Esophagus muscularis mucosa (tissue), 4 donors: ENCODE measurements around the gene PHACTR1.

ENCODE experiments used
- CTCF ChIP-seq, 3 experiments: fragments of 200-600 bp in 2 of 3; fragments of 450-650 bp in 1 of 3; sonication (generic) in 2 of 3; IDR thresholded peaks; one replicate each; pipeline ENCODE4 v1.5.1; 2017 to 2019; ENCODE audit warnings: antibody characterized with exemption in 3 of 3, mild to moderate bottlenecking in 2 of 3, moderate library complexity in 1 of 3
- EP300 ChIP-seq: sonication (generic); formaldehyde crosslinking; IDR thresholded peaks from one replicate; pipeline ENCODE4 v1.6.1; 2017; ENCODE audit warnings: antibody characterized with exemption
- POLR2A ChIP-seq: fragments of 450-650 bp; IDR thresholded peaks from one replicate; pipeline ENCODE4 v1.6.1; 2017; ENCODE audit warnings: antibody characterized with exemption, moderate library complexity, mild to moderate bottlenecking, low read depth
- POLR2AphosphoS5 ChIP-seq, 2 donors: sonication (generic); formaldehyde crosslinking; IDR thresholded peaks; one replicate each; pipeline ENCODE4 v1.6.1; 2017; ENCODE audit warnings: antibody characterized with exemption in 2 of 2

GRCh38 chr6:12995419-12995818 is 278.9 kb downstream of the PHACTR1 start:
- TF ChIP-seq CTCF (IDR thresholded peaks at IDR 0.05): no peak
- TF ChIP-seq POLR2AphosphoS5 (IDR thresholded peaks at IDR 0.05): no peak
- TF ChIP-seq EP300: no peak
- no peak for TF ChIP-seq POLR2A
